Karpas-422 (cell line): ENCODE measurements around the gene CDHR2. TPM values are rescaled to one million over a fixed set of nuclear protein-coding genes. Genes with fewer than 3 reads are reported as not detected.

Source experiments
- DNase-seq: peaks from one replicate; pipeline ENCODE4 v3.0.0-alpha.2; 2015
- H2AFZ ChIP-seq: fragments of 200-600 bp; sonication (generic); 2 replicates; pipeline ENCODE4 v1.6.1; 2014; ENCODE audit warnings: antibody characterized with exemption, low read length, mixed read lengths
- H3K27ac ChIP-seq: fragments of 200-600 bp; sonication (generic); 2 replicates; pipeline ENCODE4 v1.5.1; 2014; ENCODE audit warnings: mild to moderate bottlenecking, low read length, moderate library complexity
- H3K27me3 ChIP-seq: fragments of 200-600 bp; sonication (generic); 2 replicates; pipeline ENCODE4 v1.6.1; 2014; ENCODE audit warnings: low read length, mixed read lengths
- H3K36me3 ChIP-seq: fragments of 200-600 bp; sonication (generic); 2 replicates; pipeline ENCODE4 v1.6.1; 2014; ENCODE audit warnings: low read length, mixed read lengths; ENCODE audit not compliant: insufficient read depth
- H3K4me1 ChIP-seq: fragments of 200-600 bp; sonication (generic); 2 replicates; pipeline ENCODE4 v1.6.1; 2014; ENCODE audit warnings: mild to moderate bottlenecking, low read length, mixed read lengths
- H3K4me2 ChIP-seq: fragments of 200-600 bp; sonication (generic); 2 replicates; pipeline ENCODE4 v1.6.1; 2014; ENCODE audit warnings: low read length, low read depth, mild to moderate bottlenecking; ENCODE audit not compliant: poor library complexity, severe bottlenecking
- H3K4me3 ChIP-seq: fragments of 200-600 bp; sonication (generic); 2 replicates; pipeline ENCODE4 v1.5.1; 2014; ENCODE audit warnings: mild to moderate bottlenecking, antibody characterized with exemption, low read length, mixed read lengths
- H3K79me2 ChIP-seq: fragments of 200-600 bp; sonication (generic); 2 replicates; pipeline ENCODE4 v1.6.1; 2014; ENCODE audit warnings: mild to moderate bottlenecking, low read length, mixed read lengths
- H3K9ac ChIP-seq: fragments of 200-600 bp; sonication (generic); 2 replicates; pipeline ENCODE4 v1.6.0; 2014; ENCODE audit warnings: low read length
- H3K9me2 ChIP-seq: fragments of 200-600 bp; sonication (generic), shearing (Covaris generic); replicated peaks from 2 replicates; pipeline ENCODE4 v1.6.0; 2014; ENCODE audit warnings: mild to moderate bottlenecking, low read length, moderate library complexity; ENCODE audit not compliant: insufficient read depth
- H3K9me3 ChIP-seq: fragments of 300-700, 200-600 bp; sonication (generic); 2 replicates; pipeline ENCODE4 v1.6.1; 2014; ENCODE audit warnings: low read length, mixed read lengths
- H4K20me1 ChIP-seq: fragments of 200-600 bp; sonication (generic); 2 replicates; pipeline ENCODE4 v1.6.1; 2014; ENCODE audit warnings: mild to moderate bottlenecking, antibody characterized with exemption, low read length, low read depth; ENCODE audit not compliant: insufficient read depth
- total RNA-seq: library from RNA; depleted of rRNA; stranded (reverse); fragments of >200 nt; shearing (Covaris generic); gene quantifications from 2 replicates; pipeline ENCODE4 v1.2.3, GENCODE V29; 2014; ENCODE audit warnings: low replicate concordance

The CDHR2 gene
- total RNA-seq, 1 experiment from 2014 or later, result 0.07 TPM

DNA sequence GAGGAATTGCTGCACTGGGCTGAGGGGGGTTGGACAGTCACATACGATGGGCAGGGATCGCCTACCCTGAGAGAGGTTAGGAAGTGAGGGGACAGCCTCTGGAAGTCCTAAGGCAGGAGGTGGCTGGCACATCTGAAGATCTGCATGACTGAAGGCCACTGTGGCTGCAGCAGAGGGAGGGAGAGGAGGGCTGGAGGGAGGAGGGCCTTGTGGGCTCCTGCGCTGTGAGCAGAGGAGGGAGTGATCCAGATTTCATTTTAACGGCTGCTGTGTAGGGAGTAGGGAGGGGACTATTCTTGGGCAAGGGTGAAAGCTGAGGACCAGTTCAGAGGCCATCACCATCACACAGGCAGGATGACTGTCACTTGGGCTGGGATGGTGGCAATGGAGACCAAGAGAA is 88.4 kb downstream of the CDHR2 start:
- H3K4me3 ChIP-seq, result no peak overlapping the region
- no peaks in the 10 kb centered on the region for H3K9me2 ChIP-seq
- no peak overlapping the region for H3K4me2 ChIP-seq
- H3K9me3 ChIP-seq, result no peaks in the 10 kb centered on the region
- no peak overlapping the region for H3K9ac ChIP-seq
- peaks cover 15% of the 10 kb centered on the region for H3K4me1 ChIP-seq
- H2AFZ ChIP-seq, result no peak overlapping the region
- H4K20me1 ChIP-seq, result no peaks in the 10 kb centered on the region
- no peak overlapping the region for H3K27ac ChIP-seq
- H3K27me3 ChIP-seq, result no peaks in the 10 kb centered on the region
- H3K36me3 ChIP-seq, result no peaks in the 10 kb centered on the region
- no peak for DNase-seq
- H3K79me2 ChIP-seq, result no peaks in the 10 kb centered on the region

DNA sequence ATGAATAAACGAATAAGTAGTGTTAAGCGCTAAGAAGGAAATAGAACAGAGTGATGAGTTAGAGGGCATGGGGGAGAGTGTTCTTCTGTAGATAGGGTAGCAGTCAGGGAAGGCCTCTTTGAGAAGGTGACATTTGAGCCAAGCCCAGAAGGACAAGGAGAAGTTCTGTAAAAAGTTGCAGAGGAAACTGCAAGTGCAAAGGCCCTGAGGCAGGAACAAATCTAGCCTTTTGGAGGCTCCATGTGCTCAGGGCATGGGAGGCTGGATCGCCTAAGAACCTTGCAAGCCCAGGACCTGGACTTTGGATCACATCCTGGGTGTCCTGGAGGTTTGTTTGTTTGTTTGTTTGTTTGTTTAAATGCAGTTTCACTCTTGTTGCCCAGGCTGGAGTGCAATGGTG is 89.3 kb downstream of the CDHR2 start:
- Histone ChIP-seq H3K36me3 (no peaks in the 10 kb centered on the region), H3K9ac (no peak overlapping the region), H3K27ac (no peak overlapping the region), H3K4me3 (no peak overlapping the region), H2AFZ (no peak overlapping the region), H3K9me3 (no peaks in the 10 kb centered on the region), H3K9me2 (no peaks in the 10 kb centered on the region), H3K4me2 (no peak overlapping the region), H4K20me1 (no peaks in the 10 kb centered on the region), H3K79me2 (no peaks in the 10 kb centered on the region), H3K27me3 (no peaks in the 10 kb centered on the region), H3K4me1 (peaks cover 9% of the 10 kb centered on the region)
- DNase-seq, result no peak

DNA sequence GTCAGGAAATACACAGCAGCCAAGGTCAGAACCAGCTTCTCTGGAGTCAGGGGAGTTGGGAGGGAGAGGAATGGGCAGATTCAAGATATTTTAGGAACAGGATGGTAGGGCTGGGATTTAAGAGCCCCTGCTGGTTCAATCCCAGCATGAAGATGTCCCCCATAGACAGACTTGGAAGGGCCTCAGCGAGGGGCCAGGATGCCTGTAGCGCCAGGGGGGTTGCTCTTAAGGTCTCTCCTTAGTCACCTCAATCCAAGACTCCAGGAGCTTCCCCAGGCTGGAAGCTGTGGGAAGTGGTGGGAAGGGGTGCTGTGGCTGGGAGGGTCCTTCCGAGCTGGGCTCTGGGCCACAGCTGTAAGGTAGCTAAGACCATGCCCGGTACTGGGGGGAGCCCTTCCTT is 90.1 kb downstream of the CDHR2 start:
- H3K9me2 ChIP-seq, result no peaks in the 10 kb centered on the region
- no peak overlapping the region for H2AFZ ChIP-seq
- no peak overlapping the region for H3K9ac ChIP-seq
- H3K27me3 ChIP-seq, result no peaks in the 10 kb centered on the region
- DNase-seq, result no peak
- no peak overlapping the region for H3K4me2 ChIP-seq
- H3K9me3 ChIP-seq, result no peaks in the 10 kb centered on the region
- H3K4me1 ChIP-seq, result peaks cover 2% of the 10 kb centered on the region
- no peak overlapping the region for H3K4me3 ChIP-seq
- no peaks in the 10 kb centered on the region for H3K79me2 ChIP-seq
- H4K20me1 ChIP-seq, result no peaks in the 10 kb centered on the region
- H3K36me3 ChIP-seq, result no peaks in the 10 kb centered on the region
- H3K27ac ChIP-seq, result no peak overlapping the region

DNA sequence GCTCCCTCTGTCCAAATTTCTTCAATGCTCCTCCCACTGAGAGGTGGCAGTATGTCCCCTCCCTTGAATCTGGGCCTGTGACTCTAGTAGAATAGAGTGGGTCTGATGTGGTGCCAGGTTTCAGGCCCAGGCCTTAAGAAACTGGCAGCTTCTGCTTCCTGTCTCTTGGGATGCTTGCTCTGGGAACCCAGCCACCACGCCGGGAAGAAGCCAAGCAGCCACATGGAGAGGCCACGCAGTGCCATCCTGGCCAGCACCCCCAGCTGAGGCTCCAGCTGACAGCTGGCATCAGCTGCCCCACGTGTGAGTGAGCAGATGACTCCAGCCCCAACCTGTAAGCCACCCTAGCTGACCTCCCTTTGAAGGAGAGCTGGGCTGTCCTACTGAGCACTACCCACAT is 90.8 kb downstream of the CDHR2 start:
- Histone ChIP-seq H3K36me3 (no peaks in the 10 kb centered on the region), H4K20me1 (no peaks in the 10 kb centered on the region), H3K4me3 (no peak overlapping the region), H3K27me3 (no peaks in the 10 kb centered on the region), H3K9me2 (no peaks in the 10 kb centered on the region), H3K9ac (no peak overlapping the region), H2AFZ (no peak overlapping the region), H3K79me2 (no peaks in the 10 kb centered on the region), H3K4me2 (no peak overlapping the region), H3K27ac (no peak overlapping the region), H3K9me3 (no peaks in the 10 kb centered on the region), H3K4me1 (no peaks in the 10 kb centered on the region)
- no peak for DNase-seq

- Histone ChIP-seq H3K27me3 (no peaks in the 10 kb centered on the region), H3K36me3 (no peaks in the 10 kb centered on the region), H3K9ac (no peak overlapping the region), H3K27ac (no peak overlapping the region), H3K9me2 (no peaks in the 10 kb centered on the region), H3K4me3 (no peak overlapping the region), H3K9me3 (no peaks in the 10 kb centered on the region), H3K79me2 (no peaks in the 10 kb centered on the region), H3K4me1 (no peaks in the 10 kb centered on the region), H2AFZ (no peak overlapping the region), H4K20me1 (no peaks in the 10 kb centered on the region), H3K4me2 (no peak overlapping the region)
- no peak for DNase-seq
Measured at GRCh38 chr5:176640616-176641015, 91.5 kb downstream of the CDHR2 start.

DNA sequence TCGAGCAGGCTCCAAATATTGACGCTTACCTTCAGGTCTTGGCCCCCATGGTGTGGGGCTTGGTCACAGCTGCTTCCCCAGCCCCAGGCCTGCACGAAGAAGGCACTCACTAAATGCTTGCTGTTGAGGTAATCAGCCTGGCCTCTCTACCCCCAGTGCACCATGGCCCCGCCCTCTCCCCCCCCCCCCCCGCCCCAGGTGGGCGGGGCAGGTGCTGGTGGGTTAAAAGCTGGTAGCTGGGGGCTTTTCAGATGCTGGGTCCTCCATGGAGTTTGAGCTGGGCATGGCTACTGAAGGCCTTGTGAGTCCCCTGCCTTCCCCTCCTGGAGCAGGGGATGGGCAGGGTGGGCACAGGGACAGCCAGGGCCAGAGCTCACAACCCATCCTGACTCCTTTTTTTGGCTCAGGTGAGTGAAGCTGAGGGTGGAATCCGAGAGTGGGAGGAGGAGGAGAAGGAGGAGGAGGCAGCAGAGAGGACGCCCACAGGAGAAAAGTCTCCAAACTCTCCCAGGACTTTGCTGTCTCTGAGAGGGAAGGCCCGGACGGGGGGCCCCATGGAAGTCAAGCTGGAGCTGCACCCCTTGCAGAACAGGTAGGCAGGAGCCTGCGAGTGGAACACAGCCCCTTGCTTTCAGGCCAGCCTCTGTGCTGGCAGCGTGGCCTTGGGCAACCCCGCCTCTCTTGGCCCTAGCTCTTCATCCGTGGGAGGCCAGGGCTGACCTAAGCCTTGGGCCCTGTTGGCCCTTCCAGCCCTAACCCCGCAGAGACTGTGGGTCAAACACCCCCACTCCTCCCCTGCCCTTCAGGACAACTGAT is 93.7 kb downstream of the CDHR2 start:
- Histone ChIP-seq H3K79me2 (no peaks in the 10 kb centered on the region), H3K27ac (no peak overlapping the region), H3K9me3 (no peaks in the 10 kb centered on the region), H3K9ac (no peak overlapping the region), H4K20me1 (no peaks in the 10 kb centered on the region), H3K36me3 (no peaks in the 10 kb centered on the region), H3K4me1 (peaks cover 12% of the 10 kb centered on the region), H3K4me3 (no peak overlapping the region), H3K4me2 (no peak overlapping the region), H2AFZ (no peak overlapping the region), H3K9me2 (no peaks in the 10 kb centered on the region), H3K27me3 (no peaks in the 10 kb centered on the region)
- DNase-seq, result no peak

DNA sequence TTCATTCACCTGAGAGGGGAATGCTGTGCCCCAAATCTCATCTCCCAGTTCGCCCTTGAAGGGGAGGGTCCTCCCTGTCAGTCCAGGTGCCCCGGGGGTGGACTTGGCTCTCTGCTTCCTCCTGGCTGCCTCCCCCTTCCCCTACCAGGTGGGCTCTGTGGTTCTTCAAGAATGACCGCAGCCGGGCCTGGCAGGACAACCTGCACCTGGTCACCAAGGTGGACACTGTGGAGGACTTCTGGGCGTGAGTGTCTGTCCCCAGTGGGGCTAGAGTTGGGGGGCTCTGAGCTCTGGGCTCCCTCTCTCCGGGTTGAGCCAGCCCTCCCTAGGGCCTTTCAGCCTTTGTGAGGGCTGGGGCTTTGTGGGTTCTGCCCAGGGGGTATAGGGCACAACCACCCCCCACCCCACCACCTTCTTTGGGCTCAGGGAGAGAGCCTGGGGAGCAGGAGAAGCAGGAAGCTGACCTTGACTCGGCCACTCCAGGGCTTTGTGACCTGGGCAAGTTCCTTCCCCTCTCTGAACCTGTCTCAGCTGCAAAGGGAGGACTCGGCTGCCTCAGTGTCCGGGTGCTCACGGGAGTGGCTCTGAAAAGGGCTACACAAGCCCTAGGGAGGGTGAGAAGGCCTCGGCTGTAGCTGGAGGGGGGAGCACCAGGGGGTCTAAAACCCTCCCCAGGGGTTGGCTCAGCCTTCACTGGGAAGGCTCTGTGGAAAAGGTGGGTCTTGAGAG is 94.5 kb downstream of the CDHR2 start:
- Histone ChIP-seq H2AFZ (no peak overlapping the region), H3K36me3 (no peaks in the 10 kb centered on the region), H4K20me1 (no peaks in the 10 kb centered on the region), H3K79me2 (no peaks in the 10 kb centered on the region), H3K27me3 (no peaks in the 10 kb centered on the region), H3K9ac (no peak overlapping the region), H3K9me2 (no peaks in the 10 kb centered on the region), H3K27ac (no peak overlapping the region), H3K9me3 (no peaks in the 10 kb centered on the region), H3K4me3 (no peak overlapping the region), H3K4me2 (no peak overlapping the region), H3K4me1 (peaks cover 19% of the 10 kb centered on the region)
- no peak for DNase-seq

DNA sequence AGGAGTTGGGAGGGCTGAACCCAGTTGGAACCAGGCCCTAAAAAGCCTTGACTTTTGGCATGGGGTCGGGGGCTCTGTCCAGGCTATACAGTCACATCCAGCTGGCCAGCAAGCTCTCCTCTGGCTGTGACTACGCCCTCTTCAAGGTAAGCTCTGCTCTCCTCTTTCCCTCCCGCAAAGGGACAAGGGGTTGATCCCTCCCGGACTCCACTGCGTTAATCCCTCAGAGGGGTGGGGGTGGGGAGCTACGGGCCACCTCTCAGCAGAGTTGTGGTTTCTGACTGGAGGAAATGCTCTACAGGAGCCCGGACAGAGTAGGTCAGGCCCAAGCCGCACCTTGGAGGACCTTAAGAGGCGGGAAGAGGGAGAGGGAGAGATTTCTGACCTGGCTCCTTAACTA is 95.2 kb downstream of the CDHR2 start:
- Histone ChIP-seq H3K9me3 (no peaks in the 10 kb centered on the region), H3K9me2 (no peaks in the 10 kb centered on the region), H3K4me3 (no peak overlapping the region), H2AFZ (no peak overlapping the region), H3K4me2 (no peak overlapping the region), H3K36me3 (no peaks in the 10 kb centered on the region), H3K4me1 (peaks cover 19% of the 10 kb centered on the region), H4K20me1 (no peaks in the 10 kb centered on the region), H3K79me2 (no peaks in the 10 kb centered on the region), H3K27ac (no peak overlapping the region), H3K9ac (no peak overlapping the region), H3K27me3 (no peaks in the 10 kb centered on the region)
- no peak for DNase-seq
